NCI-H2171 (cell line): ENCODE measurements around the gene SH3PXD2B.
"Not testable (repeated sequence)": the region's sequence is repeated elsewhere in the genome, so short reads cannot be mapped to it uniquely, and the experiment has no call there.

Source experiments
- DNase-seq: peaks from one replicate; lab custom pipeline; 2025; lab: John Stamatoyannopoulos, UW

SH3PXD2B gene

DNA sequence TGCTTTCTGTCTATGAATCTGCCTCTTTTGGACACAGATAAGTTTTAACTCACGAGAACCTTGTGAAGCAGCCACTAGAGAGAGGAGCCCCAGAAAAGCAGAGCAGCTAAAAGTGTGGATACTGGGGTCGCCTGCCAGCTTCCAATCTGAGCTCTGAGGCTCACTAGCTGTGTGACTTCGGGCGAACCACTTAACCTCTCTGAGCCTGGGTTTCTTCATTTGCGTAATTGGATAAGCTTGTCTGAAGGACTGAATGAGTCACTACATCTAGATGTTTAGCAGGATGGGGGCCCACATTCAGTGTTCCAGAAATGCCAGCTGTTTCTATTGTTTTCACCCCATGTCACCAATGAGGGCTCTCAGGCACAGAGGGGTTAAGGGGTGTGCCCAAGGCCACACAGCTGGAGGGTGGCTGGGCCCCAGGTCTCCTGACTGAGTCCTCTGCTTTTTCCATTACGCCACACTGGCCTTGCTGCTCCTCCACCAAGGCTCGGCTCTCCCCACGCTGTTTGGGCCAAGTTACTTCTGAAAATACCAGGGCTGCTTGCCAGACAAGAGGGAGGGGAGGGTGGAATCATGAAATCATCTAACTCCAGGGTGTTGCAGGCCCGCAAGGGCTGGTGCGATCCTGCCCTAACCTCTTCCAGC is 36.2 kb downstream of the SH3PXD2B start:
- no peak for DNase-seq

DNA sequence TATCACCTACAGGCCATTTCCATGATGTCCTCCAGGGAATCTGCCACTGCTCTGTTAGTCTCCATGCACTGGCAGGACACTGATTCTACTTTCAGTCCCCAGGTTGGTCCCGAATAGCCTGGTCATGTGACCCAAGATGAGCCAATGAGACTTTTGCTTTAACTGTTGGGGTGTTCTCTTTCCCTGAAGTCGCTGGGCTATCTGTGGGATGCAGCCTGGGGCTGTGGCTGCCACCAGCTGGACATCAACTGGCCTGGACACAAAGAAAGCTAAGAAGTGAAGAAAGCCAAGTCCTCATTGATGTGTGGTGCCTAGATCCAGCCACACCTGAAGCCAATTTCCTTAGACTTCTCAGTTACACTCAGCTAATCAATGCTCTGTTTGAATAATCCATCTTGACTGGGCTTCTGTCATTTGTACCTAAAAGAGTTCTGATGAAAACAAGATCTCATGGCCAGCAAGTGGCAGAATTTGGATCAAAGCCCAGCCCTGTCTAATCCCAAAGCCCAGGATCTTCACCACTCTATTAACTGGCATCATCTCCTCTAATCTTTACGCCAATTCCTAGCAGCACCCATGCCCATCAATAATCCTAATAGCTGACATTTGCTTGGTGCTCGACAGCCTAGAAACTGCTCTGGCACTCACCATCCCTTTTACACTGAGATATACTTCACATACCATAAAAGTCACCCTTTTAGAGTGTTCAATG is 37.0 kb downstream of the SH3PXD2B start:
- DNase-seq, result no peak

DNA sequence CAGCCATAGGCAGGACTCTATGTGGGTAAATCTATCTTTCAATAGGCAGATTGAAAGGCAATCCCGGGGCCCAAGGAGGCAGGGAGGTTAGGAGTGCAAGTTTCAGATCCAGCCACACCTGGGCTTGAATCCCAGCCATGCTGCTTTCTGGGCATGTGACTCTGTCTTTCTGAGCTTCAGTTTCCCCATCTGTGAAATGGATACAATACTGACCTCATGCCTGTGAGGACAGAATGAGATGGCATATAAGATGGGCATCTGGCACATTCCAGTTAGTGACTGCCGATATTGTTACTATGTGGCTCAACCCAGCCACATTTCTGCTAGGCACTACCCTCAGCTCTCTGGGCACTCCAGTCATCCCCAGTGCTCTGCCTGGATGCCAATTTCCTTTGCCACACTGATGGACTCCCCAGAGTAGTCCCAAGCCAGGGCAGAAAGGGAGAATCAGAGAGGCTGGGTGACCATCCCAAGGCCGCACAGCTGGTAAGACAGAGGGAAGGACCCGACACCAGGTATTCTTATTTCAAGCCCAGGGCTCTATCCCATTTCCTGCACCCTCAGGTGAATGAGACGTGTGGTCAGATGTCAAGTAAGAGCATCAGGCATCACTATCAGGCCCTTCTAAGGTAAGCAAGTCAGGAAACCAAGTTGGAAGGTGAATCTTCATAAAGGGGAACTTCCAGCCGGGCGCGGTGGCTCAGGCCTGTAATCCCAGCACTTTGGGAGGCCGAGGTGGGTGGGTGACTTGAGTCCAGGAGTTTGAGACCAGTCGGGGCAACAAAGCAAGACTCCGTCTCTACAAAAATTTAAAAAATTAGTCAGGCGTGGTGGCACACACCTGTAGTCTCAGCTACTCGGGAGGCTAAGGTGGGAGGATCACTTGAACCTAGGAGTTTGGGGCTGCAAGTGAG is 38.7 kb downstream of the SH3PXD2B start:
- DNase-seq, result no peak

DNA sequence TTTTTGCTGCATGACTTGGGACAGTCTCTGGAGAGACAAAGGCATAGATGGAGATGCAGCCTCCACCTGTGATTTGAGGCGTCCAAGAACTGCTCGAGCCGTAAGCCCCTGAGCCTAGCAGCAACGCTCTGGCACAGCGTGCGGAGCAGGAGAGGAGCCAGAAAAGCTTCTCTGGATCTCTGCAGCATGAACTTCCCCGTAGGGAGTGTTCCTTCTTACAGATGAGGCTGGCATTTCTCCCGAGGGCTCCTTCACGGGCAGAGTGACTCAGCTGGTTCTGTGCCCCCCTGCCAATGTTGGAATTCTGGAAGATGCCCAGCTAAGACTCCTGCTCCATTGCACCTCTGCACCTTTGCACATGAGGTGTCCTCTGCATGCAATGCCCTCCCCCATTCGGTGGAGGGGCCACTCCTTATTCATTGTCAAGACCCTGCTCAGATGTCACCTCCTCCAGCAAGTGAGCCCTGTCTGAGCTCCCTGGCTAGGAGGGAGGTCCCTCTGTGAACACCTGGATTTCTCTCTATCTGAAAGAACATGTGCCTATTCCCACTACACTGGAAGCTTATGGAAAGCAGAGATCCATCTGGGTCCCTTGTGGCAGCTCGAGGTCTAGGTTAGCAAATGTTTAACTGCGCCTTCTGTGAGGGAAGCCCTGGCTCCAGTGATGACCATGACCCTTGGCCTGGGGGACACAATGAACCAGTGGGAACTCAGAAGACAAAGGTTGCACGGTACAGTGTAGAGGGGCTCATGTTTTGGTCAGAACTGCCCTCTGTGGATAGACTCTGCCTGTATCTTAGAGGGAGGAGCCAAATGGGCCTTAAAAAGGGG is 39.6 kb downstream of the SH3PXD2B start:
- no peak for DNase-seq

DNA sequence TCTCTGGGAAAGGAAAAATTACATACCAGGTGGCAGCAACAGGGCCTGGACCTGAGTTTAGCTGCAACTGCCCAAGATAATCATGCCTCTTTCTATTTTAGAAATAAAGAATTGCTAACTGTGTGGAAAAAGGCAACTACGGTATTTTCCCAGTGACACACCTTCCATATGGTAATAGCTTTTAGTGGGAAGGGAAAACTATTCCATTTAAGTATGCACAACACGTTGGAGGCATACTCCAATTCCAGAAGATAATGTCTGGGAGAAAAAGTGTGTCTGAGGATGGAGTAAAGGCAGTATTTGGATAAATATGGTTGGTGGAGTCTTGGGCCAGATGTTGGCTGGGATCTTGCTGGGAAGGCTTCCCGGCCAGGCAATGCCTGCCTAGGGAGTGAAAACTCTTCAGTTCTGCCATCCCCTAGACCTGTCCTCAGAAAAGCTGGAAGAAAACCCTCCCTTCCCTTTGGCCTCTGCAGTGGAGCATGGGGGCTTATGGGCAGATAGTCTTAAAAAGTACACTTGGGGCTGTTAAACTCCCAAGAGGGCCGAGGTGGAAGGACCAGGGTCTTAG is 40.6 kb downstream of the SH3PXD2B start:
- no peak for DNase-seq

DNA sequence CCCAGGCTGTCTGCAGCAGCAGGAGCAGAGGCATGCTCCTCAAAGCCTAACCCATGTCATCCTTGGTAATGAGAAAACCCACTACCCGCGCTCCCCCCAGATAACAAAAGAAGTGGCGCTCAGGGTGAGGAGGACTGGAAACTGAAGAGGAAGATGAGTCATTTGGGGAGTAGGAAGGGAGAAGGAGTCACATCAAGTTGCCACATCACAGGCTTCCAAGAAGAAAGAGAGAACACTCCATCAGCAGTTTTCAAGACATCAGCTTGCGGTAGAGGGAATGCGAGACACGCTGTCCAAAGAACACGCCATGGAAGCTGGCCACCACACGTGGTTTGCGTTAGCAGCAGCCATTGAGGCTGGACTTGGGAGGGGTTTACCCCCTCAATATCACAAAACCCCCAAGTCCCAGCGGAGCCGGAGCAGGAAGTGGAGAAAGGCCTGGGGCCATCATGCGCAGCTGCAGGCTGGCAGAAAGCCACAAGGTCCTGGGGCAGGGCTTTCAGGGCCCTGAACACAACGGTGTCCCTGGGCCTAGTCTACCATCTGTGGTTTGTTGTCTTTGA is 41.5 kb downstream of the SH3PXD2B start:
- DNase-seq, result no peak

DNA sequence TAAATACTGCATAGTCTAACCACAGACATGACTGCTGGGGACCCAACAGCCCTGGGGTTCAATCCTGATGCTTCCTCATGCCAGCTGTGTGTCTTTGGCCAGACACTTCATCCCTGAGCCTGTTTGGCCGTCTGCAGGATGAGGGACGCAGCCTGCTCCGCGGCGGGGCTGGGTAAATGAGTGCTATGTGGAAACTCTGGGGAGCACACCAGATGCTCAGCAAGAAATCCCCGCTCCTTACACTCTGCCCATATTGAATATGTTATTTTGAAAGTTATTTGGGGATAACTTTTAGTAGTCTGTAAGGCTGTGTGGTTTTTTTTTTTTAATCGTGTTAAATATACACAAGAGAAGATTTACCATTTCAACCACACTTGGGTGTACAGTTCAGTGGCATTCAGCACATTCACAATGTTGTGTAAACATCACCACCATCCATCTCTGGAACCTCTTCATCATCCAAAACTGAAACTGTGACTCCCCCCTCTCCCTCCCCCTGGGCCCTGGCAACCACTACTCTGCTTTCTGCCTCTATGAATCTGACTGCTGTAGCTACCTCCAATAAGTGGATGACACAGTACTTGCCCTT is 42.7 kb downstream of the SH3PXD2B start:
- DNase-seq, result no peak

DNA sequence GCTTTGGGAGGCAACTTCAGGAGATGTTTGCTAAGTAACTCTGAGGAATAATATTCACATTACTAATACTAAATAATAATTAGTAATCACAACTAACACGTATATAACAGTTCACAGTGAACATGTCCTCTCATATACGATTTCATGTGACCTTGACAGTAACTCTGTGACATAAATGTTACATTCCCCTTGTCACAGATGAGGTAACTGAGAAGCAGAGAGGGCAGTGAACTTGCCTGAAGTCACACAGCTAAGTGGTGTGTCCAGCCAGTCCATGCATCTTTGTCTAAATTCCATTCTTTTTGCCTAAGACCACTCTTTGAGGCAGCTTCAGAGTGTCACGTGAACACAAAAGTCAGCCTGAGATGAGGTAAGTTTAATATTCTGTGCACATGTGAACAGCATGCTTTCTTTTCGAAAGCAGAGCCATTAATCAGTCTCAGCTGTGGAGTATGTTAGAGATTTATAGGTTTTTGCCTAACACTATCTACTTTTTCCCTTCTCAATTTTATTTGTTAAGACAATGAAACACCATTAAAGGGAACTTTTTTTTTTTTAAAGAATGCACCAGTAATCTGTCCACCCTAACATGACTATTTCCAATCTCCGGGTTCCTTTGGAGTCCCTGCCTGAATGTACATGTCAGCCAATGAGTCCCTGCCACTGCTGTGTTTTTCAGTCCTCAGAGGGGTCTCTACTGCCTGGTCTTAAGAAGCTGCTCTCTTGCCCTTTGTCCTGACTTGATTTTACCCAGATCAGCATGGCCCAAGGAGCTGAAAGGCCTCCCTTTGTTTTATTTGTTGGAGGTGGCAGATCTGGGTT is 43.5 kb downstream of the SH3PXD2B start:
- DNase-seq, result no peak

DNA sequence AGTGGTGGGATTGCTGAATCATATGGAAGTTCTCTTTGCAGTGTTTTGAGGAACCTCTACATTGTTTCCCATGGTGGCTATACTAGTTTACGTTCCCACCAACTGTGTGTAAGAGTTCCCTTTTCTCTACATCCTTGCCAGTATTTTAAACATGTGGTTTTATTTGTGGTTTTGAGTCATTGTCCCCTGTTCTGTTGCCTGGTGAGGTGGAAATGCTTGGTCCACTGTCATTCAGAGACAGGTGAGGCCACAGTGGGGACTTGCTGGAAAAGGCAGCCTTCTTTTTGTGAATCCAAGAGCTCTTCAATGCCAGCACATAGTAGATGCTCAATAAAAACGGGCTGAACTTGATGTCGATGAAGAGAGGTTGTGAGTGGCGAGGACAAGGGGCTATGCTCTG is 44.2 kb downstream of the SH3PXD2B start:
- no peak for DNase-seq

DNA sequence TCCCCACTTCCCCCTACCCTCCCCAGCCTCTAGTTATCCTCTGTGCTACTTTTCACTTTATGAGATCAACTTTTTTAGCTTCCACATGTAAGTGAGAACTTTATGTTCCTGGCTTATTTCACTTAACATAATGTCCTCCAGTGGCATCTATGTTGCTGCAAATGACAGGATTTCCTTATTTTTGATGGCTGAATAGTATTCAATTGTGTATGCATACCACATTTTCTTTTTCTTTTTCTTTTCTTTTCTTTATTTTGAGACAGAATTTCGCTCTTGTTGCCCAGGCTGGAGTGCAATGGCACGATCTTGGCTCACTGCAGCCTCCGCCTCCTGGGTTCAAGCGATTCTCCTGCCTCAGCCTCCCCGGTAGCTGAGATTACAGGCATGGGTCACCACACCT is 44.8 kb downstream of the SH3PXD2B start:
- not testable (repeated sequence) for DNase-seq

DNA sequence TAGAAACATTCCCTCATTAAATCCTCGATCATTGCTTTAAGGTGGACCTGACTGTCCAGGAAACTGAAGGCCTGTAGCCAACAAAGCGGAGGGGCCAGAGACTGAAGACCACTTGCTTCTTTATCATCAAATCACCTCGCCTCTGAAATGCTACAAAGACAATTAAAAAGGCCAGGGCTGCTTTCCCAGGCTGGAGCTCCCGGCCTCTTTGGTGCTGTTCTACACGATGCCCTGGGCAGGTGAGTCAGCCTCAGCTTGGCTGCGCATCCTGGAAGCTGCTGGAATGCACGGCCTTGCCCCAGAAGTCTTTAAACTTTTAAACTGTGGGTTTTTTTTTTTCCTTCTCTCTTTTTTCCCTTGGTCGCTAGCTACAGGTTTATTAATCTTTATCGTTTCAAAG is 46.5 kb downstream of the SH3PXD2B start:
- no peak for DNase-seq

DNA sequence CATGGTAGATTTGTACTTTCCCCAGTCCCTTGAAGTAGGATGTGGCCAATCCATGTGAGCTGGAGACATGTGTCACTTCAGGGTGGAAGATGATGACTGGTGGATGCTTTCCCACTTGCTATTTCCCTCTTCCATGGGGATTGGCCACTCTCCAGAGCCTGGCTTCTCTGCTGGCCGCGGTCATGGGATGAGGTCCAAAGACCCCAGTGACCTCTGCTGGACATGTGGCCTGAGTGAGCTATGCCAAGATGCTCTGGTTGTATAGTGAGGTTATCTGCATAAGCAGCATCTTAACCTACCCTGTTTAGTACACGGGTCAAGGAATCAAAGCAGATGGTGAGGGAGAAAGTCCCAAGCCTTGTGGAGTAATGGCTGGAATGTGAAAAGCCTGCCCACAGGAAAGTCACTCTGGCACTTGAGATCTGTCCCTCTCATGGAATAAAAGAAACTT is 47.1 kb downstream of the SH3PXD2B start:
- no peak for DNase-seq

DNA sequence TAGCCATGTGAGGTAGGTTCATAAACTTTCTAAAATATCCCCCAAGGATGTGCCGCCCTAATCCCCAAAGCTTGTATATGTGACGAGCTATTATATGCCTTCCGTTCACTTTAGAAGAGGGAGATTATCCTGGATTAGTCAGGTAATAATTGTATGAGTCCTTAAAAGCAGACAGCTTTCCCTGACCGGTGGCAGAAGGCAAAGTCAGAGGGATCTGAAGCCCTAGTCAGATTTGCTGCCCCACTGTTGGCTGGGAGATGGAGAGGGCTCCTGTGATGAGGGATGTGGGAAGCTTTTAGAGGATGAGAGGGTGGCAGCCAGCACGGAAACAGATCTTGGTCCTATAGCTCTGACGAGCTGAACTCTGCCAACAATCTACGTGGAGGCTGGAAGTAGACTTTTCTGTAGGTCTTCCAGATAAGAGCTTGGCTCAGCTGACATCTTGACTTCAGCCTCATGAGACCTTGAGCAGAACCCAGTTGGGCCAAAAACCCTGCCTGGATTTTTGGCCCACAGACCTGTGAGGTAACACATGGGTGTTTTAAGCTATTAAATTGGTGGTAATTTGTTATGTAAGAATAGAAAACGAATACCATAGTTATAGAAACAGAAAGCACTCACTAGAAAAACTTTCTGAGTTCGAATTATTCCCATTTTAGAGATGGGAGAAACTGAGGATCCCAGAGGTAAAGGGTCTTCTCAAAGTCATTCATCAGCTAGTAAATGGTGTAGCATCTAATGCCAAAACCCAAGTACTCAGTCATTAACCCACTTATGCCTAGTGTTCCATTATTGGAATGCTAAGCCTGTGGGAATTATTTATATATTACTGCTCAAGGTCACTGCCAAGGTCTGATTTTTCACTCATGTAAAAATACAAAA is 48.9 kb downstream of the SH3PXD2B start:
- DNase-seq, result no peak

DNA sequence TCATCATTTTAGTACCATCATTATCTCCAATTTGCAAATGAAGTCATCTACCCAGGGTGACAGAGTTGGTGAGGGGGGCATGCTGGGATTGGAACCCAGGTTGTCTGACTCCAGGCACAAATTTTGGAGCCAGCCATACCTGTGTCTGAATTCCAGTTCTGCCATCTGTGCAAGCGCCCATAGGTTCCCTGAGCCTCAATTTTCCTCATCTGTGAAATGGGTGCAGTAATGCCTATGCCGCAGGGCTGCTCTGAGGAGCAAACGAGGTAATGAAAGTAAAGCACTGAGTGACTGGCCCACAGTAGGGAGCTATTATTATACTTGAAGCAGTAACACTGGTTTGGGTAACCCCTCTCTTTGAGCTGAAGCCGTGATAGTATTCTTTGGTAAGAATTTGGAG is 49.6 kb downstream of the SH3PXD2B start:
- no peak for DNase-seq

DNA sequence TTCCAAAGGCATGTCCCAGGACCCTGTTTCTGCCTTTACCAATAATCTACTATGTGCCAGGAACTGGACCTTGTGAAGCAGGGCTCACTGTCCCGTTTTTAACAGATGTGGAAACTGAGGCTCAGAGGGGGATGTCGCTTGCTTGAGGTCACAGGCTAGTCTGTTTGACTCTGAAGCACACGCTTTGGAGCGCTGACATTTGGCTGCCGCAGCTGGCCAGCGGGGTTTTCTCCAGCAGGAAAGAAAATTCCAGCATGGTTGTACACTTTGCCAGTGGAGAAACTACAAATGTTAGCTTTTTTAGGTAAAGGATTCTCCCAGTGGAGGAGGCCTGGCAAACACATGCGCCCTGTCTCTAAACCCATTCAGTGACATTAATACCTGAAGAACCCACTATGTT is 50.5 kb downstream of the SH3PXD2B start:
- no peak for DNase-seq

DNA sequence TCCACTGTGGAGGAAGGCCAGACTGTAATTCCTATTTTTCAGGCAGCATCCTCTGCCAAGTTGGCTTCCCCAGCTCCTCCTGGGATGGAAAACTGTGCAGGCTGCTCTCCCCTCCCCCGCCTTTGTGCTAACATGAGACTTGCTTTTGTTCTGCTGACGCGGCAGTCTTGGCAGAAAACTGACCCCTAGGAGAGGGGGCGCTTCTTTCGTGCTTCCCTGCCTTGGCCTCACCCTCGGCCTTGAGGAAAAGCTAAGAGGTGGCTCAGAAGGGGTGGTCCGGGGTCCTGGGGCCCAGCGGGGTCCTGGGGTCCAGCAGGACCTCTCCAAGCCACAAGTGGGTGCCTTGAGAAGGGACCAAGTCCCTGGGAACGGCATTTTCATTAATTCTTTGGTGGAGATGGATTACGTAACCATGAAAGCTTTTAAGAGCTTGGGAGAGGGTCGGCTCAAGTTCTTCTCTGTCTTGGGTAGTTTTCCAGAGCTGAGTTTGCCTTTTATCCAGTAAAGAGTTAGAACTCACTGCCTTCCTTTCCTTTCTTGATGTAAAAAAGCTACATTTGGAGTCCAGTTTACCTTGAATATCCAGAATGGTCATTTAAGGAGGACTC is 51.0 kb downstream of the SH3PXD2B start:
- DNase-seq, result no peak

DNA sequence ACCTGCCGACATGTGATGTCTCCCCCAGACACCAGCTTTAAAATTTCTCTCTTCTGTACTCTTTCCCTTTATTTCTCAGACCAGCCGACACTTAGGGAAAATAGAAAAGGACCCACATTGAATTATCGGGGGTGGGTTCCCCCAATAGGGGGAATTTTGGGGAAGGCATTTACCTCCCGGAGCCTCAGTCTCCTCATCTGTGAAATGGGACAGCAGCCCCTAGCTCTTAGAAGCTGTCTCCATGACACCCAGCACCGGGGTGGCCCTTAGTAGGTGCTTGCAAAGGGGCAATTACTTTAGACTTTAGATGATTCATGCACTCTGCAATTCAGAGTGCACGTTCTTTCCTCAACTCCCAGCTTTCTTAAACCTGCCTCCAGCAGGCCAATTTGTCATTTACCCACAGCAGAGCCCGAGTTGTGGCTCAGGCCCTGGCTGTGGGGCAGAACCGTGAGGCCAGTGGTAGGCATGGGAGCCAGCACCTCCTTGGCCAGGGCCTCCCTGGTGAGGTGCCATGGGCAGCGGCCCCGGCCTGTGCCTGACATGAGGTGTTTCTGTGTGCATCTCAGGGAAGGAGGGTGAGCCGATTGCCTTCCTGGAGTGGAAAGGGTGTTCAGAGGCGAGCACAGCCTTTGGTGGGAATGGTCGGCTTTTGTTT is 51.7 kb downstream of the SH3PXD2B start:
- DNase-seq, result no peak

DNA sequence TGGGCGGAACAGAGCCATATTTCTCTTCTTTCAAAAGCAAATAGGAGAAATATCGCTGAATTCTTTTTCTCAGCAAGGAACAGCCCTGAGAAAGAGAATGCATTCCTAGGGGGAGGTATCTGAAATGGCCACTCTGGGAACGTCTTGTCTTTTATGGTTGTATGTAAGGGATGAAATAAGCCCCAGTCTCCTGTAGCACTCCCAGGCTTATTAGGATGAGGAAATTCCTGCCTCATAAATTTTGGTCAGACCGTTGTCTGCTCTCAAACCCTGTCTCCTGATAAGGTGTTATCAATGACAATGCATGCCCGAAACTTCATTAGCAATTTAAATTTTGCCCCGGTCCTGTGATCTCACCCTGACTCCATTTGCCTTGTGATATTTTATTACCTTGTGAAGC is 52.3 kb downstream of the SH3PXD2B start:
- DNase-seq, result not testable (repeated sequence)
